GM12878 (cell line): ENCODE results near the gene CACNA2D1. TPM values are rescaled to one million over a fixed set of nuclear protein-coding genes. Genes with fewer than 3 reads are reported as not detected.

Experiments used
- ATAC-seq: fragments of 200-7000 bp; cut with Tn5 transposase; 3 replicates; pipeline ENCODE4 v1.9.1; 2020; ENCODE audit warnings: mild to moderate bottlenecking, moderate library complexity
- BruUV-seq: library from RNA; stranded (reverse); fragments of 400-500 nt; replicated peaks from 2 replicates; lab custom pipeline; 2021; lab: Mats Ljungman, UMichigan
- CTCF ChIA-PET: fragments of 300-600 bp; sonication (Branson Sonifier 250); formaldehyde crosslinking; extraction: SDS; loops from one replicate; lab custom pipeline; 2021; ENCODE audit warnings: inconsistent platforms; lab: Yijun Ruan, JAX
- POLR2A ChIA-PET: fragments of 350-600 bp; formaldehyde crosslinking; extraction: SDS; loops from one replicate; lab custom pipeline; 2021; ENCODE audit warnings: inconsistent platforms; lab: Charles Lee
- RAD21 ChIA-PET: fragments of 300-600 bp; sonication (Branson Sonifier 250); formaldehyde crosslinking; loops from one replicate; lab custom pipeline; 2023; ENCODE audit warnings: antibody characterized with exemption; ENCODE audit not compliant: unreplicated experiment; lab: Charles Lee
- SMC1A ChIA-PET: fragments of 300-600 bp; sonication (Branson Sonifier 250); formaldehyde crosslinking; loops from one replicate; lab custom pipeline; 2023; ENCODE audit not compliant: unreplicated experiment, uncharacterized antibody; lab: Charles Lee
- DNase-seq: peaks from one replicate; pipeline ENCODE4 v3.0.0-alpha.2; 2011; ENCODE audit warnings: low read depth, low spot score
- FAIRE-seq: peaks from 3 replicates; lab custom pipeline; 2011; peaks lifted over from hg19 to GRCh38; lab: Jason Lieb, UNC
- H2AFZ ChIP-seq: 2 replicates; pipeline ENCODE4 v1.6.0; 2011; ENCODE audit warnings: low read depth, low read length, control low read depth; ENCODE audit not compliant: control insufficient read depth
- H3K27ac ChIP-seq: 2 replicates; pipeline ENCODE4 v1.5.1; 2011; ENCODE audit warnings: control low read depth; ENCODE audit not compliant: control insufficient read depth, insufficient read depth
- H3K27me3 ChIP-seq, 2 experiments: replicated peaks in 1 of 2; 2 replicates each; pipeline versions ENCODE4 v1.6.0 to v1.6.1; 2011; ENCODE audit warnings: low read length in 1 of 2; ENCODE audit not compliant: control insufficient read depth in 2 of 2, insufficient read depth in 2 of 2
- H3K36me3 ChIP-seq, 2 experiments: 2 replicates each; pipeline ENCODE4 v1.5.1; 2011; ENCODE audit warnings: low read length in 1 of 2; ENCODE audit not compliant: control insufficient read depth in 2 of 2, insufficient read depth in 2 of 2
- H3K4me1 ChIP-seq: 2 replicates; pipeline ENCODE4 v1.6.1; 2011; ENCODE audit warnings: mild to moderate bottlenecking, low read length, moderate library complexity, mixed read lengths; ENCODE audit not compliant: control insufficient read depth, insufficient read depth
- H3K4me2 ChIP-seq: 2 replicates; pipeline ENCODE4 v1.6.0; 2011; ENCODE audit warnings: control low read depth; ENCODE audit not compliant: control insufficient read depth, insufficient read depth
- H3K4me3 ChIP-seq: fragments of 200-600 bp; sonication (generic); 2 replicates; pipeline ENCODE4 v1.5.1; 2016
- H3K79me2 ChIP-seq: 2 replicates; pipeline ENCODE4 v1.6.0; 2011; ENCODE audit warnings: low read length; ENCODE audit not compliant: control insufficient read depth, insufficient read depth
- H3K9ac ChIP-seq: 2 replicates; pipeline ENCODE4 v1.8.0; 2011; ENCODE audit warnings: low read length, control low read depth, mixed read lengths; ENCODE audit not compliant: control insufficient read depth, insufficient read depth
- H3K9me3 ChIP-seq: replicated peaks from 3 replicates; pipeline ENCODE4 v1.5.1; 2011; ENCODE audit warnings: mild to moderate bottlenecking, low read length; ENCODE audit not compliant: control insufficient read depth, insufficient read depth
- H4K20me1 ChIP-seq: 2 replicates; pipeline ENCODE4 v1.6.0; 2011; ENCODE audit not compliant: control insufficient read depth, insufficient read depth
- BRCA1 ChIP-seq: IDR thresholded peaks from 2 replicates; pipeline ENCODE4 v1.6.1; 2011; ENCODE audit warnings: low read depth, low read length, improper control_type of control experiment
- CTCF ChIP-seq, 3 experiments: IDR thresholded peaks in 2 of 3; conservative IDR thresholded peaks in 1 of 3; 2 replicates each; pipeline ENCODE4 v1.5.1; 2011; ENCODE audit warnings: low read depth in 3 of 3, low read length in 3 of 3, mild to moderate bottlenecking in 3 of 3, control low read depth in 2 of 3, moderate library complexity in 2 of 3, inconsistent platforms in 1 of 3, mixed read lengths in 1 of 3; ENCODE audit not compliant: control insufficient read depth in 2 of 3, insufficient read depth in 1 of 3; ENCODE audit errors: extremely low read depth in 1 of 3
- DPF2 ChIP-seq: fragments of 450-650 bp; IDR thresholded peaks from 2 replicates; pipeline ENCODE4 v1.6.1; 2017; ENCODE audit warnings: mild to moderate bottlenecking
- E2F4 ChIP-seq: IDR thresholded peaks from 2 replicates; pipeline ENCODE4 v1.6.1; 2012; ENCODE audit warnings: low read depth, low read length, improper control_type of control experiment
- FOXM1 ChIP-seq: IDR thresholded peaks from 2 replicates; pipeline ENCODE4 v1.6.1; 2012; ENCODE audit warnings: low read depth, mild to moderate bottlenecking, inconsistent platforms, low read length, moderate library complexity
- MEF2A ChIP-seq: IDR thresholded peaks from 2 replicates; pipeline ENCODE4 v1.6.1; 2011; ENCODE audit warnings: low read depth, mild to moderate bottlenecking, low read length, moderate library complexity; ENCODE audit not compliant: insufficient read depth
- MYB ChIP-seq: fragments of 150-350 bp; IDR thresholded peaks from 2 replicates; pipeline ENCODE4 v1.6.1; 2014; ENCODE audit warnings: mild to moderate bottlenecking, low read depth, low read length, borderline replicate concordance
- PAX5 ChIP-seq: IDR thresholded peaks from 2 replicates; pipeline ENCODE4 v1.6.1; 2011; ENCODE audit warnings: low read depth, low read length, borderline replicate concordance
- POLR2AphosphoS5 ChIP-seq: IDR thresholded peaks from 2 replicates; pipeline ENCODE4 v1.6.1; 2011; ENCODE audit warnings: mild to moderate bottlenecking, low read length, inconsistent platforms
- RAD21 ChIP-seq: IDR thresholded peaks from 2 replicates; pipeline ENCODE4 v1.6.1; 2011; ENCODE audit warnings: mild to moderate bottlenecking, low read depth, low read length, moderate library complexity; ENCODE audit not compliant: insufficient read depth
- RAD51 ChIP-seq: fragments of 450-650 bp; IDR thresholded peaks from 2 replicates; pipeline ENCODE4 v1.6.1; 2016; ENCODE audit warnings: moderate library complexity, mild to moderate bottlenecking, inconsistent platforms
- RUNX3 ChIP-seq: IDR thresholded peaks from 2 replicates; pipeline ENCODE4 v1.6.1; 2012; ENCODE audit warnings: low read length, inconsistent platforms
- SUPT20H ChIP-seq: IDR thresholded peaks from 2 replicates; pipeline ENCODE4 v1.6.1; 2011; ENCODE audit warnings: low read depth, mild to moderate bottlenecking, low read length, moderate library complexity, borderline replicate concordance; ENCODE audit not compliant: control insufficient read depth
- USF2 ChIP-seq: IDR thresholded peaks from 2 replicates; pipeline ENCODE4 v1.6.1; 2011; ENCODE audit warnings: low read depth, low read length, improper control_type of control experiment, borderline replicate concordance
- ZNF274 ChIP-seq: IDR thresholded peaks from one replicate; pipeline ENCODE4 v1.8.0; 2011; ENCODE audit not compliant: insufficient read length, insufficient read depth
- ZNF622 ChIP-seq: fragments of 450-650 bp; IDR thresholded peaks from 2 replicates; pipeline ENCODE4 v1.6.1; 2017; ENCODE audit warnings: mild to moderate bottlenecking, inconsistent platforms
- in situ Hi-C: fragments of 300-500 bp; cut with MboI; formaldehyde crosslinking; loops from 9 replicates; pipeline ENCODE4 v1.14.3; 2018; ENCODE audit warnings: mixed read lengths
- intact Hi-C: fragments of 100-400 bp; cut with micrococcal nuclease; formaldehyde crosslinking; loops from one replicate; pipeline ENCODE4 v1.14.2; 2022; ENCODE audit not compliant: unreplicated experiment
- polyA plus RNA-seq, 11 experiments: library from polyadenylated mRNA; depleted of rRNA in 4 of 11; unstranded in 6 of 11; stranded (reverse) in 5 of 11; fragments of >200 nt; fragmentation: Nextera tagmentation in 4 of 11; fragmentation: Illumina TruSeq in 1 of 11; extraction: Ambion mirVana in 4 of 11; extraction: Trizol in 1 of 11; gene quantifications; 1 replicate in 1 of 11; 2 replicates in 10 of 11; pipeline versions ENCODE4 v1.2.1 to v1.2.3, GENCODE V29; 2011 to 2016; ENCODE audit warnings: inconsistent platforms in 2 of 11, missing spikeins in 2 of 11, low read depth in 1 of 11
- total RNA-seq, 4 experiments: library from RNA; depleted of rRNA in 3 of 4; stranded (reverse); fragments of >200 nt in 3 of 4; fragmentation: Illumina TruSeq in 1 of 4; extraction: Trizol in 1 of 4; gene quantifications; 2 replicates each; pipeline versions ENCODE4 v1.2.1 to v1.2.3, GENCODE V29; 2013 to 2021
- TF ChIP-seq, protein P1 (sequence below): fragments of 450-650 bp; IDR thresholded peaks from 2 replicates; pipeline ENCODE4 v1.6.1; 2016; ENCODE audit warnings: mild to moderate bottlenecking

CACNA2D1 gene
- total and polyA plus RNA-seq, 10 of the 15 experiments (the other 5 are each of a cell fraction or from before 2014, with no cell fraction given) = 0.14 to 14.8 (median 0.97) TPM

DNA sequence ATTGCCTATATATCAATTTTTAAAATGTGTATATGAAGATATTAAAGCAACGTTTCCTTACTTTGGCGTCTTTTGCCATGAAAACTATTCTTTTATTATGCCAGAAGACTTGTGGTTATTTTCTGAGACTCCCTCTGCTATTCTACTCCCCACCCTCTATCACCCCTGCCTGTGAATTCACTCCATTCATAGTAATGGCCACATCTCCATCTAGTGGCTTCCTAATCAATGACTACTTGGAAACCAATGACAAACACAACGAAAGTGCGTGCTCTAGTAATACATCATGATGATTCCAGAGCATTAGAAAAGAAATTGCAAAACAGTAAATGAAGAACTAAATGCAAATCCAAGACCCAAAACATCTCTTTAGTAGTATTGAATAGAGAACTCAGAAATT lies 487.1 kb downstream of the CACNA2D1 start (continued):
- peak; percentile 52 to 72 (median 66); a peak in 5 of 6 replicates for TF ChIP-seq CTCF (IDR thresholded peaks at IDR 0.05 in 2 of 3, conservative IDR thresholded peaks at IDR 0.05 in 1 of 3; ENCODE audit: control insufficient read depth in 2 of 3, extremely low read depth in 1 of 3, insufficient read depth in 1 of 3, low read depth in 3 of 3, low read length in 3 of 3)
- peak; percentile 19; the same call in 1 of the 2 replicates for TF ChIP-seq RUNX3
- TF ChIP-seq MYB = no peak
- TF ChIP-seq POLR2AphosphoS5 = no peak
- TF ChIP-seq ZNF622 = no peak
- TF ChIP-seq RAD51 = no peak
- TF ChIP-seq FOXM1 = peak; percentile 75

GRCh38 chr7:81949306-81949705 lies 494.3 kb downstream of the CACNA2D1 start:
- DNase-seq (no peak), ATAC-seq (no peak), FAIRE-seq (no peak)
- Histone ChIP-seq H3K4me1 (no peaks in the 10 kb centered on the region), H2AFZ (no peak overlapping the region), H3K4me2 (no peak overlapping the region), H4K20me1 (no peaks in the 10 kb centered on the region), H3K27me3 (no peaks in the 10 kb centered on the region), H3K36me3 (no peaks in the 10 kb centered on the region), H3K4me3 (no peak overlapping the region), H3K79me2 (no peaks in the 10 kb centered on the region), H3K9ac (no peak overlapping the region), H3K9me3 (no peaks in the 10 kb centered on the region), H3K27ac (no peak overlapping the region)
- ChIA-PET RAD21 (no interaction called here), POLR2A (no interaction called here), CTCF (interaction anchor here (1.5 kb wide), 1 partner anchor 17 kb away, joined by 3 read pairs; no protein-coding TSS in a partner anchor), SMC1A (no interaction called here)
- intact Hi-C loops (no loop called here), in situ Hi-C loops (no loop called here)
- no TSS peak for BruUV-seq
- no peak for TF ChIP-seq SUPT20H
- TF ChIP-seq RAD21 = no peak
- no peak for TF ChIP-seq BRCA1
- TF ChIP-seq, protein P1, sequence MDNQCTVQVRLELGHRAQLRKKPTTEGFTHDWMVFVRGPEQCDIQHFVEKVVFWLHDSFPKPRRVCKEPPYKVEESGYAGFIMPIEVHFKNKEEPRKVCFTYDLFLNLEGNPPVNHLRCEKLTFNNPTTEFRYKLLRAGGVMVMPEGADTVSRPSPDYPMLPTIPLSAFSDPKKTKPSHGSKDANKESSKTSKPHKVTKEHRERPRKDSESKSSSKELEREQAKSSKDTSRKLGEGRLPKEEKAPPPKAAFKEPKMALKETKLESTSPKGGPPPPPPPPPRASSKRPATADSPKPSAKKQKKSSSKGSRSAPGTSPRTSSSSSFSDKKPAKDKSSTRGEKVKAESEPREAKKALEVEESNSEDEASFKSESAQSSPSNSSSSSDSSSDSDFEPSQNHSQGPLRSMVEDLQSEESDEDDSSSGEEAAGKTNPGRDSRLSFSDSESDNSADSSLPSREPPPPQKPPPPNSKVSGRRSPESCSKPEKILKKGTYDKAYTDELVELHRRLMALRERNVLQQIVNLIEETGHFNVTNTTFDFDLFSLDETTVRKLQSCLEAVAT = no peak
- no peak for TF ChIP-seq USF2
- no peak for TF ChIP-seq DPF2
- no peak for TF ChIP-seq ZNF274
- TF ChIP-seq MEF2A = no peak
- no peak for TF ChIP-seq POLR2AphosphoS5
- TF ChIP-seq E2F4 = no peak
- no peak for TF ChIP-seq PAX5
